AG09319 (cell line): Measurements from ENCODE around the gene TEAD2.

ENCODE experiments used
- DNase-seq: peaks from one replicate; pipeline ENCODE4 v3.0.0-alpha.2; 2010; ENCODE audit warnings: low read depth; ENCODE audit errors: extremely low read depth
- TF ChIP-seq, protein P1 (sequence below): IDR thresholded peaks from 2 replicates; pipeline ENCODE4 v1.5.1; 2011; ENCODE audit warnings: low read depth, mild to moderate bottlenecking, inconsistent platforms, low read length, moderate library complexity

Gene TEAD2

DNA sequence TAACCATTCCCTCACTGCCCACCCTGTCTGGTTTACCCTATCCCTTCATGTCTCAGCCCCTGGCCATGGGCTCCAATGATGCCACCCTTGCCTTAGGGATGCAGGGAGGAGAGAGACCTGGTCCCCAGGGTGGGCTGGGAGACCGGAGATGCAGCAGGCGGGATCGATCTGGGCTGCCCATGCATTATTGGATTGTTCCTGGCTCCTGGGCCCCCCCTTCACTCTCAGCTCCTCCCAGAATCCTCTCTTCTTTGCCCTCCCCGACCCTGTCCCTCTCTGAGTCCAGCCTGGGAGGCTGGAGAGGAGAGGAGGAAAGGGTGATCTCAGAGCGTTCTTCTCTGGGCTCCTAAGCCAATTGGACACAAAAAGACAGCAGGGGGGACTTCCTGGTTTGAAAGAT, 31.7 kb upstream of the TEAD2 start:
- TF ChIP-seq, protein P1, sequence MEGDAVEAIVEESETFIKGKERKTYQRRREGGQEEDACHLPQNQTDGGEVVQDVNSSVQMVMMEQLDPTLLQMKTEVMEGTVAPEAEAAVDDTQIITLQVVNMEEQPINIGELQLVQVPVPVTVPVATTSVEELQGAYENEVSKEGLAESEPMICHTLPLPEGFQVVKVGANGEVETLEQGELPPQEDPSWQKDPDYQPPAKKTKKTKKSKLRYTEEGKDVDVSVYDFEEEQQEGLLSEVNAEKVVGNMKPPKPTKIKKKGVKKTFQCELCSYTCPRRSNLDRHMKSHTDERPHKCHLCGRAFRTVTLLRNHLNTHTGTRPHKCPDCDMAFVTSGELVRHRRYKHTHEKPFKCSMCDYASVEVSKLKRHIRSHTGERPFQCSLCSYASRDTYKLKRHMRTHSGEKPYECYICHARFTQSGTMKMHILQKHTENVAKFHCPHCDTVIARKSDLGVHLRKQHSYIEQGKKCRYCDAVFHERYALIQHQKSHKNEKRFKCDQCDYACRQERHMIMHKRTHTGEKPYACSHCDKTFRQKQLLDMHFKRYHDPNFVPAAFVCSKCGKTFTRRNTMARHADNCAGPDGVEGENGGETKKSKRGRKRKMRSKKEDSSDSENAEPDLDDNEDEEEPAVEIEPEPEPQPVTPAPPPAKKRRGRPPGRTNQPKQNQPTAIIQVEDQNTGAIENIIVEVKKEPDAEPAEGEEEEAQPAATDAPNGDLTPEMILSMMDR = no peak
- no peak for DNase-seq

DNA sequence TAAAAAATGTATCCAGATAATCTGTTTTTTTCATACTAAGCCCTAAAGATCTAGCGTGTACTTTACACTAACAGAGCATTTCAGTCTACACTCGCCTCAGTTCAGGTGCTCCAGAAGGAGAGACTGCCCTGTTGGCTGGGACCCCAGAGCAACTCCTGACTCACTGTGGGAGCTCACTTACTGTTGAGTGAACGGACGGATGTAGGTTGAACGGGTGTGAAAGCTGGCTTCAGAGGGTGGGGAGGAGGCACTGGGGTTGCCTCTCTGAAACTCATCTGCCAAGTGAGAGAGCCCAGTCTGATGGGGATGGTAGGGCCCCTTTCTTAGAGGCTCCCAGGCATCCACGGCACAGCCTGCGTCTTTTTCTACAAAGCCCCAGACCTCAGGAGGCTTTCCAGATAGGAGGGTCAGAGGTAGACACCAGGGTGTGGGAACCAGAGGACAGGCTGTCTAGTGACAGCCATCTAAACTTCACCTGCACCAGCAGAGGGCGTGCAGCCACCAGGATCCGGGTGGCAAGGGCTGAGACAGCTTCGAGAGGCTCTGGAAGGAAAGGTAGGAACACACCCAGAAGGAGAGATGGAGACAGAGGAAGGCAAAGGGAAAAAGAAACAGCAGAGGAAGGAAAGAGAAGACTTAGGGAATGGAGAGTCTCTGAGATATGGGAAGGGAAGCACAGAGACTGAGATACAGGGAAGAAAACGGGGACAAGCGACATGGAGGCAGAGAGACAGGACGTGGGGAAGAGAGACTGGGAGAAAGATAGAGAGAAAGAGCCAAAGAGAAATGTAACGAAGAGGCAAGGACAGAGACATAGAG, 29.6 kb upstream of the TEAD2 start:
- TF ChIP-seq, protein P1 = peak; percentile 82
- peak; percentile 37 for DNase-seq

DNA sequence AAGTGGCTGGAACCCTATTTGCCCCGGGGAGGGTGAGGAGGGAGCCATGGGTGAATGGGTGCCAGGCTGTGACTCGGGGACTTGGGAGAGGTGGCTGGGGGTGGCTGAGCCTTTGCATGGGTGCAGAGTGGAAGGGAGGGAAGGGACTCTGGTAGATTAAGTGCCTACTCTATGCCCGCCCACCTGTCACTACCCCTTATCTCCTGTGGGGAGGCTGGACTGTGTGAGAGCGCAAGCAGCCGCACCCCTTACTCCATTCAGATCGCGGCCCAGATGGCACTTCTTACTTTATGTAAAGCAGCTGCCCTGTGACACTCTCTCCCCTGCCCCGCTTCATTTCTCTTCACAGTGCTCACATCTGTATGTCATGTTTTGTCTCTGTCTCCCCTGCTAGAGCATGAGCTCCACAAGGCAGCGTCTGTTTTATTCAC, 28.7 kb upstream of the TEAD2 start:
- DNase-seq = no peak
- TF ChIP-seq, protein P1 = no peak

DNA sequence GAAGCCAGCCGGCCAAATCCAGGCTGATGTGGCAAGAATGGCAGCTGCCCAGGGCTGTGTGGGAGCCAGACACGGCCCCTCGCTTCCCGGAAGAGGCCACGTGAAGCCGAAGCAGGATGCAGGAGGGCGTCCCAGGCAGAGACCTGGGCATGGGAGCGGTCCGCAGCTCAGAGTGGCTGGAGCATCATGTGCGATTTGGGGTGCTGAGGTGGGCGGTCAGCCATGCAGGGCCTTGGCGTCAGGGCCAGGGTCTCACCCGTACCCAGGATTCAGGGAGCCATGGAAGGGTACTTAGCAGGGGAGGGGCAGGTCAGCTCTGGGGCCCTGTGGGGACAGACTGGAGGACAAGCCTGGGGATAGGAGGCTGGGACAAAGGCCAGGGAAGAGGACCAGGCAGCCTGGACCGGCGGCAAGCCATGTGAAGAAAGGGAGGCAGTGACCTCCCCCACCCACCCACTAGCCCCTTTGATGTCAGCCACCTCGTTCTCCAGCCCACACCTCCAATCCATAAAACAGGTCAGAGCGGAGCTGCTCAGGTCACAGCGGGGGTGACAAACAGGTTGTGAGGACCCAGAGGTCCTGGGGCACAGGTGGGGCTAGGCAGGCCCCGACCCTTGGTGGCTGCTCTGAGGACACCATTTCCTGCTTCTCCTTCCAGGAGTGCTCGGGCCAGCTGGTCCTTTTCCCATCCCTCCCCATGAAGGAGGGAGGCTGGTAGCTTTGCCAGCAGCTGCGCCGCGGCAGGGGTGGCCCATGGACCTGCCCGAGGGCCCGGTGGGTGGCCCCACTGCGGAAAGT, 28.1 kb upstream of the TEAD2 start:
- TF ChIP-seq, protein P1 = no peak
- DNase-seq = no peak

DNA sequence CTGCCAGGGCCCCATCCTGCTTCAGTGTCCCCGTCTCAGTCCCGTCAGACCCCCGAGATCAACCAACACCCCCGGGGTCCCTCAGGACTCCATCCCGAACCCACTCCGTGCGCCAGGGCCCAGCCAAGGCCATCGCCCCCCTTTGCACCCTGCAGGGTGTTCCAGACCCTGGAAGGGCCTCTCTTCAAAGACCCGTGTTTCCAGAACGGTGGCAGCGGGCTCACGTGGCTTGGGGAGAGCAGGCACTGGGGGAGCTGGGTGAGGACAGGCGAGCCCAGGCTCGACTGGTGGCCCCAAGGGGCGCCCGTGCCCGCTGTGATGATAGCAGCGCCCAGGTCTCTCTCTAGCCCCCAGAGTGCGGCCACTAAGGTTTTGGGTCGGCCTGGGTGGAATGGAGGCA, 27.2 kb upstream of the TEAD2 start:
- TF ChIP-seq, protein P1 = no peak
- DNase-seq = no peak

DNA sequence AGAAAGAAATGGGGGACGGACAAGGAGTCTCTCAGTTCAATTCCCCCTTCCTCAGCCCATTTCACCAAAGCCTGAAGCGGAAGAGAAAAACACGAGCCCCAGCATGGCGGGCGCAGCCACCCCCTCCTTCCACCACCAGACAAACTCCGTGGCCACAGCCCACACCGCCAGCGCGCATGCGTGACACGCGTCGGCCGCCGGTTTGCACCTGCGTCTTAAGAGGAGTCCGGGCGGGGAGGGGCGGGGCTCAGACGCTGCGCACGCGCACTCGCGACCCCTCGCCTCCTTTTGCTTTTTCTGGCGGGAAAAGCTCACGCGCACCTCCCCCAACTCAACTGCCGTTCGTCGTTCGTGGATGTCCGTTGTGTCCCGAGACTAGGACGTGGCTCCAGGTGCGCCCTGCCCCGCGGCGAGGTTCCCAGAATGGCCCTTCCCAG, 25.7 kb upstream of the TEAD2 start, which contains the start of gene KASH5:
Gene KASH5 (plus strand): TSS at position 314 of the 437 bp plus-strand sequence. CDS start 2,635 bp downstream, outside the sequence.
- TF ChIP-seq, protein P1 = no peak
- DNase-seq = no peak

DNA sequence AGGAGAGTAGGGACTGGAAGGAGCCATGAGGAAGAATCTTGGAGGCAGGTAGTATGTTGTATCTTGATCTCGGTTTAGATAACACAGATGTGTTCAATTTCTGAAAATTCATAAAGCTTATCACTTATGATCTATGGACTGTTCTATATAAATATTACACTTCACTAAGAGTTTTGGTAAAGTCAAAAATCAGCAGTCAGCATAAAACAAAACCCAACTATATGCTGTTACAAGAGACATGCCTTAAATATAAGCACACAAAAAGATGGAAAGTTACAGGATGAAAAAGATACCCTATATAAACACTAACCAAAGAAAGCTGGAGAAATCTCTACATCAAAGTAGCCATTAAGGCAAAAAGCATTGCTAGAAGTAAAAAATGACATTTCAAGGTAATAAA, 21.4 kb upstream of the TEAD2 start:
- TF ChIP-seq, protein P1 = no peak
- DNase-seq = no peak
